HepG2 (cell line): ENCODE measurements around the gene NOL4L. TPM values are rescaled to one million over a fixed set of nuclear protein-coding genes. Genes with fewer than 3 reads are reported as not detected.
A peak's percentile ranks its signal among the peaks of the same experiment; 100 is the strongest.

Experiments
- ARNT2 ChIP-seq: sonication (generic); formaldehyde crosslinking; IDR thresholded peaks from 2 replicates; pipeline ENCODE4 v1.8.0; 2022; ENCODE audit warnings: mild to moderate bottlenecking, low read depth, missing genetic modification reagents, moderate library complexity
- CC2D1A ChIP-seq: sonication (generic); formaldehyde crosslinking; IDR thresholded peaks from 2 replicates; pipeline ENCODE4 v1.8.1; 2023; ENCODE audit warnings: mild to moderate bottlenecking, missing genetic modification reagents
- CCAR2 ChIP-seq: fragments of 200-400 bp; formaldehyde crosslinking; optimal IDR thresholded peaks from 2 replicates; pipeline ENCODE3; 2018; ENCODE audit warnings: low read depth, mild to moderate bottlenecking, low read length, moderate library complexity
- ELF3 ChIP-seq: IDR thresholded peaks from 2 replicates; pipeline ENCODE4 v1.6.1; 2016; ENCODE audit warnings: missing genetic modification reagents, missing compliant biosample characterization
- ETV5 ChIP-seq: IDR thresholded peaks from 2 replicates; pipeline ENCODE4 v1.6.1; 2018; ENCODE audit warnings: missing biosample characterization, missing genetic modification reagents, inconsistent platforms, borderline replicate concordance
- FOXC1 ChIP-seq: sonication (generic); formaldehyde crosslinking; IDR thresholded peaks from 2 replicates; pipeline ENCODE4 v1.8.0; 2022; ENCODE audit warnings: mild to moderate bottlenecking, missing genetic modification reagents, borderline replicate concordance
- HNRNPUL1 ChIP-seq: fragments of 200-400 bp; formaldehyde crosslinking; IDR thresholded peaks from 2 replicates; pipeline ENCODE4 v1.6.1; 2017; ENCODE audit warnings: low read depth, mild to moderate bottlenecking, low read length, moderate library complexity
- KAT8 ChIP-seq: IDR thresholded peaks from 2 replicates; pipeline ENCODE4 v1.6.1; 2016; ENCODE audit warnings: missing genetic modification reagents, missing compliant biosample characterization
- NFE2L2 ChIP-seq: fragments of 150-350 bp; IDR thresholded peaks from 2 replicates; pipeline ENCODE4 v1.6.1; 2014; ENCODE audit warnings: low read length
- NKX3-1 ChIP-seq: sonication (generic); formaldehyde crosslinking; IDR thresholded peaks from 2 replicates; pipeline ENCODE4 v1.5.0; 2020; ENCODE audit warnings: missing genetic modification reagents
- NR2F6 ChIP-seq, 2 experiments: IDR thresholded peaks; 2 replicates each; pipeline ENCODE4 v1.6.1; 2016; ENCODE audit warnings: antibody characterized with exemption in 1 of 2, mild to moderate bottlenecking in 1 of 2
- SALL1 ChIP-seq: sonication (generic); formaldehyde crosslinking; IDR thresholded peaks from 2 replicates; pipeline ENCODE4 v1.8.0; 2022; ENCODE audit warnings: mild to moderate bottlenecking, missing genetic modification reagents
- ZBTB38 ChIP-seq: sonication (generic); formaldehyde crosslinking; IDR thresholded peaks from 2 replicates; pipeline ENCODE4 v1.5.1; 2020; ENCODE audit warnings: mild to moderate bottlenecking, missing genetic modification reagents
- ZNF235 ChIP-seq: sonication (generic); formaldehyde crosslinking; IDR thresholded peaks from 2 replicates; pipeline ENCODE4 v1.8.1; 2023; ENCODE audit warnings: mild to moderate bottlenecking, missing genetic modification reagents, borderline replicate concordance
- ZNF317 ChIP-seq: sonication (generic); formaldehyde crosslinking; IDR thresholded peaks from 2 replicates; pipeline ENCODE4 v1.5.0; 2020; ENCODE audit warnings: mild to moderate bottlenecking, missing genetic modification reagents
- ZNF605 ChIP-seq: sonication (generic); formaldehyde crosslinking; IDR thresholded peaks from 2 replicates; pipeline ENCODE4 v1.8.0; 2022; ENCODE audit warnings: mild to moderate bottlenecking, missing genetic modification reagents
- ZNF607 ChIP-seq: sonication (generic); formaldehyde crosslinking; IDR thresholded peaks from 2 replicates; pipeline ENCODE4 v1.5.1; 2020; ENCODE audit warnings: missing genetic modification reagents, mild to moderate bottlenecking, borderline replicate concordance
- ZNF878 ChIP-seq: sonication (generic); formaldehyde crosslinking; IDR thresholded peaks from 2 replicates; pipeline ENCODE4 v1.8.1; 2023; ENCODE audit warnings: mild to moderate bottlenecking, missing genetic modification reagents, moderate library complexity
- ZNF891 ChIP-seq: sonication (generic); formaldehyde crosslinking; IDR thresholded peaks from 2 replicates; pipeline ENCODE4 v1.5.0; 2020; ENCODE audit warnings: mild to moderate bottlenecking, missing genetic modification reagents
- ZSCAN30 ChIP-seq: sonication (generic); formaldehyde crosslinking; IDR thresholded peaks from 2 replicates; pipeline ENCODE4 v1.5.0; 2020; ENCODE audit warnings: mild to moderate bottlenecking, missing genetic modification reagents
- polyA plus RNA-seq, 8 experiments: library from polyadenylated mRNA; depleted of rRNA in 3 of 8; stranded (reverse) in 7 of 8; unstranded in 1 of 8; fragments of >200 nt; fragmentation: Illumina TruSeq in 4 of 8; extraction: Trizol in 4 of 8; gene quantifications; 2 replicates each; pipeline versions ENCODE4 v1.2.1 to v1.2.3, GENCODE V29; 2011 to 2016; ENCODE audit warnings: low read depth in 4 of 8, missing spikeins in 1 of 8, mixed read lengths in 1 of 8; ENCODE audit not compliant: insufficient read depth in 1 of 8
- total RNA-seq, 5 experiments: library from RNA; depleted of rRNA; stranded (reverse); fragments of >200 nt; fragmentation: Illumina TruSeq; extraction: Trizol; gene quantifications; 2 replicates each; pipeline ENCODE4 v1.2.3, GENCODE V29; 2016; ENCODE audit warnings: low read depth in 1 of 5
- TF ChIP-seq, protein P1 (sequence below): sonication (generic); formaldehyde crosslinking; IDR thresholded peaks from 2 replicates; pipeline ENCODE4 v1.4.0; 2020; ENCODE audit warnings: missing genetic modification reagents, borderline replicate concordance
- TF ChIP-seq, protein P2 (sequence below): IDR thresholded peaks from 2 replicates; pipeline ENCODE4 v1.6.1; 2016; ENCODE audit warnings: low read depth
- TF ChIP-seq, protein P3 (sequence below): sonication (generic); formaldehyde crosslinking; IDR thresholded peaks from 2 replicates; pipeline ENCODE4 v1.5.0; 2020; ENCODE audit warnings: missing genetic modification reagents
- TF ChIP-seq, protein P4 (sequence below): sonication (generic); formaldehyde crosslinking; IDR thresholded peaks from 2 replicates; pipeline ENCODE4 v1.4.0; 2020; ENCODE audit warnings: missing genetic modification reagents, mild to moderate bottlenecking, borderline replicate concordance

NOL4L gene
- total and polyA plus RNA-seq, 2 of the 13 experiments (the other 11 are each of a cell fraction or from before 2014, with no cell fraction given): 16.6 to 35.4 TPM

DNA sequence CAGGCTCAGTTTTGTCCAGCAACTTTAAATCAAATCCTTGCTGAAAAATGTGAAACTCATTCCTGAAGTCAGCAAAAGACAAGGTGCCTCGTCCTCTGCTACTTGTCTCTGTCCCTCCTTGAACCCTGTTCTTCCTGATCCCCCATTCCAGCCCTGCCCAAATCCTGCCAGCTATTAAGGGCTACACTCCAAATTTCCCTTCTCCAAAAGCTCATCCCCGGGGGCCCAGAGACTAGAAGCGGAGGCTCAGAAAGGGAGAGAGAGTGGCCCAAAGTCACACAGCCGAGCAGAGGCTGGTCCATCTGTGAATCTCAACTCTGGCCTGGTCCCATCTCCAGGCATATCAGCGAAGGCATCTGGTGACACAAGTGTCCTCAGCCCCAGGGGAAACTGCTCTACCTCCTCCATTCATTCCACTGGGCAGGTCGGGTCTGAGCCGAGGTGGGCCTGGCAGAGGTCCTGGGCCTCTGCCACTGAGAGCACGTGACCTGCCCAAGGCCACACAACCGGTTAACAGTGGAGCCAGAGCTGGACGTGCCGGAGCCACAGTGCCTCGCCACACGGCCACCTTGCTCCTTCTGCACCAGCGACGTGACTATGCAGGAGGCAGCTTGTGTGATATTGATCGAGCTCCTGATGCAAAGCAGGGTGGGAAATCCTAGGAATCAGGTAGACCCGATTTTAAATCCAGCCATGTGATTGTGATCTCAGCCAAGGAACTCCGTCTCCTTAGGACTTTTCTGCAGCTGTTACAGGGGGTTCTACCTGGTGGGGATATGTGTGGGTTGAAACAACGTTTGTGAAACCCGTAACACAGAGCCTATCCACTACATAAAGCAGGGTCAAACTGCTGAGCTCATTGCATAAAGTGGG, 28.6 kb downstream of the NOL4L start (continued):
- peak; percentile 95 for TF ChIP-seq ZNF607 (CRISPR knock-in tag)
- TF ChIP-seq, protein P1, sequence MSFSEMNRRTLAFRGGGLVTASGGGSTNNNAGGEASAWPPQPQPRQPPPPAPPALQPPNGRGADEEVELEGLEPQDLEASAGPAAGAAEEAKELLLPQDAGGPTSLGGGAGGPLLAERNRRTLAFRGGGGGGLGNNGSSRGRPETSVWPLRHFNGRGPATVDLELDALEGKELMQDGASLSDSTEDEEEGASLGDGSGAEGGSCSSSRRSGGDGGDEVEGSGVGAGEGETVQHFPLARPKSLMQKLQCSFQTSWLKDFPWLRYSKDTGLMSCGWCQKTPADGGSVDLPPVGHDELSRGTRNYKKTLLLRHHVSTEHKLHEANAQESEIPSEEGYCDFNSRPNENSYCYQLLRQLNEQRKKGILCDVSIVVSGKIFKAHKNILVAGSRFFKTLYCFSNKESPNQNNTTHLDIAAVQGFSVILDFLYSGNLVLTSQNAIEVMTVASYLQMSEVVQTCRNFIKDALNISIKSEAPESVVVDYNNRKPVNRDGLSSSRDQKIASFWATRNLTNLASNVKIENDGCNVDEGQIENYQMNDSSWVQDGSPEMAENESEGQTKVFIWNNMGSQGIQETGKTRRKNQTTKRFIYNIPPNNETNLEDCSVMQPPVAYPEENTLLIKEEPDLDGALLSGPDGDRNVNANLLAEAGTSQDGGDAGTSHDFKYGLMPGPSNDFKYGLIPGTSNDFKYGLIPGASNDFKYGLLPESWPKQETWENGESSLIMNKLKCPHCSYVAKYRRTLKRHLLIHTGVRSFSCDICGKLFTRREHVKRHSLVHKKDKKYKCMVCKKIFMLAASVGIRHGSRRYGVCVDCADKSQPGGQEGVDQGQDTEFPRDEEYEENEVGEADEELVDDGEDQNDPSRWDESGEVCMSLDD (CRISPR knock-in tag): no peak
- no peak for TF ChIP-seq CCAR2
- peak; percentile 34; the same call in 1 of the 2 replicates for TF ChIP-seq ETV5 (CRISPR knock-in tag)
- no peak for TF ChIP-seq CC2D1A (CRISPR knock-in tag)
- no peak for TF ChIP-seq NKX3-1
- TF ChIP-seq SALL1 (CRISPR knock-in tag): peak; percentile 90
- peak; percentile 38; the same call in 1 of the 2 replicates for TF ChIP-seq ELF3 (CRISPR knock-in tag)
- TF ChIP-seq, protein P2, sequence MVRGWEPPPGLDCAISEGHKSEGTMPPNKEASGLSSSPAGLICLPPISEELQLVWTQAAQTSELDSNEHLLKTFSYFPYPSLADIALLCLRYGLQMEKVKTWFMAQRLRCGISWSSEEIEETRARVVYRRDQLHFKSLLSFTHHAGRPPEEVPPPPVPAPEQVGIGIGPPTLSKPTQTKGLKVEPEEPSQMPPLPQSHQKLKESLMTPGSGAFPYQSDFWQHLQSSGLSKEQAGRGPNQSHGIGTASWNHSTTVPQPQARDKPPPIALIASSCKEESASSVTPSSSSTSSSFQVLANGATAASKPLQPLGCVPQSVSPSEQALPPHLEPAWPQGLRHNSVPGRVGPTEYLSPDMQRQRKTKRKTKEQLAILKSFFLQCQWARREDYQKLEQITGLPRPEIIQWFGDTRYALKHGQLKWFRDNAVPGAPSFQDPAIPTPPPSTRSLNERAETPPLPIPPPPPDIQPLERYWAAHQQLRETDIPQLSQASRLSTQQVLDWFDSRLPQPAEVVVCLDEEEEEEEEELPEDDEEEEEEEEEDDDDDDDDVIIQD: peak; percentile 13; the same call in 1 of the 2 replicates
- TF ChIP-seq ZNF235 (CRISPR knock-in tag): no peak
- TF ChIP-seq ZNF605 (CRISPR knock-in tag): peak; percentile 78; the same call in 1 of the 2 replicates
- 0 out of 2 replicates have a peak, but pooled peaks have one; percentile 24 for TF ChIP-seq ZNF317 (CRISPR knock-in tag)
- no peak for TF ChIP-seq NR2F6 (IDR thresholded peaks at IDR 0.05)
- TF ChIP-seq NR2F6 (CRISPR knock-in tag; IDR thresholded peaks at IDR 0.05): peak; percentile 34; the same call in 1 of the 2 replicates
- TF ChIP-seq, protein P3, sequence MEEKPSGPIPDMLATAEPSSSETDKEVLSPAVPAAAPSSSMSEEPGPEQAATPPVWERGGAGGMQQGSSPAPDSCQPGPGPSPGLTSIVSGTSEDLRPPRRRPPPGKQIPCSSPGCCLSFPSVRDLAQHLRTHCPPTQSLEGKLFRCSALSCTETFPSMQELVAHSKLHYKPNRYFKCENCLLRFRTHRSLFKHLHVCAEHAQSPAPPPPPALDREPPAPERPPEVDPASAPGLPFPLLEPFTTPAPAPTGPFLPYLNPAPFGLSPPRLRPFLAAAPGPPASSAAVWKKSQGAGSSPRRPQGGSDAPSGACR (CRISPR knock-in tag): peak; percentile 90; the same call in 1 of the 2 replicates
- peak; percentile 77; the same call in 1 of the 2 replicates for TF ChIP-seq FOXC1 (CRISPR knock-in tag)
- TF ChIP-seq ARNT2 (CRISPR knock-in tag): no peak
- peak; percentile 67; the same call in 1 of the 2 replicates for TF ChIP-seq ZNF891
- TF ChIP-seq NFE2L2: no peak
- TF ChIP-seq, protein P4, sequence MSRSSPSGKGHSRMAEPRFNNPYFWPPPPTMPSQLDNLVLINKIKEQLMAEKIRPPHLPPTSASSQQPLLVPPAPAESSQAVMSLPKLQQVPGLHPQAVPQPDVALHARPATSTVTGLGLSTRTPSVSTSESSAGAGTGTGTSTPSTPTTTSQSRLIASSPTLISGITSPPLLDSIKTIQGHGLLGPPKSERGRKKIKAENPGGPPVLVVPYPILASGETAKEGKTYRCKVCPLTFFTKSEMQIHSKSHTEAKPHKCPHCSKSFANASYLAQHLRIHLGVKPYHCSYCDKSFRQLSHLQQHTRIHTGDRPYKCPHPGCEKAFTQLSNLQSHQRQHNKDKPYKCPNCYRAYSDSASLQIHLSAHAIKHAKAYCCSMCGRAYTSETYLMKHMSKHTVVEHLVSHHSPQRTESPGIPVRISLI (CRISPR knock-in tag): no peak
- TF ChIP-seq KAT8: no peak
- no peak for TF ChIP-seq ZSCAN30 (CRISPR knock-in tag)
- peak; percentile 98 for TF ChIP-seq ZBTB38
- TF ChIP-seq ZNF878 (CRISPR knock-in tag): no peak
- no peak for TF ChIP-seq HNRNPUL1
